Colonic mucosa (tissue), 4 donors: ENCODE data around the gene CFAP61. TPM values are rescaled to one million over a fixed set of nuclear protein-coding genes. Genes with fewer than 3 reads are reported as not detected.
"Not testable (repeated sequence)": the region's sequence is repeated elsewhere in the genome, so short reads cannot be mapped to it uniquely, and the experiment has no call there.

Source experiments
- DNase-seq: peaks from one replicate; pipeline ENCODE4 v3.0.0-alpha.2; 2020
- H3K27ac ChIP-seq: fragments of 200-600 bp; one replicate; pipeline ENCODE4 v1.8.0; 2021
- H3K27me3 ChIP-seq: fragments of 200-600 bp; one replicate; pipeline ENCODE4 v1.8.0; 2021
- H3K36me3 ChIP-seq: fragments of 200-600 bp; one replicate; pipeline ENCODE4 v1.8.0; 2021
- H3K4me1 ChIP-seq: fragments of 200-600 bp; one replicate; pipeline ENCODE4 v1.8.0; 2021; ENCODE audit warnings: mild to moderate bottlenecking
- H3K4me3 ChIP-seq: fragments of 200-600 bp; one replicate; pipeline ENCODE4 v1.8.0; 2021
- H3K9ac ChIP-seq, 2 donors: one replicate each; pipeline ENCODE4 v1.7.0; 2013; ENCODE audit warnings: control low read depth in 2 of 2, low read depth in 2 of 2, low read length in 2 of 2
- H3K9me3 ChIP-seq: fragments of 200-600 bp; one replicate; pipeline ENCODE4 v1.8.0; 2021
- intact Hi-C: fragments of 100-400 bp; cut with DNase I; formaldehyde crosslinking; loops from one replicate; pipeline ENCODE4 v1.14.1; 2022
- total RNA-seq, 2 donors: library from RNA; stranded (reverse); fragmentation: NEBNext Ultra II Directional in 1 of 2; extraction: Animal tissue kit (Norgen Biotek cat#: 25700) in 1 of 2; gene quantifications; one replicate each; pipeline ENCODE4 v1.2.1, GENCODE V29; 2021
- TF ChIP-seq, protein P1 (sequence below): fragments of 200-600 bp; IDR thresholded peaks from one replicate; pipeline ENCODE4 v1.8.0; 2022; ENCODE audit warnings: antibody characterized with exemption, mild to moderate bottlenecking
- donor health status: healthy.
- donor health status: DM: no; HTN: no; CAD: no.
- donor health status: DM: no; HTN: no; CAD: no.

The CFAP61 gene
- total RNA-seq, 2 donors from 2014 or later, result 0.32 TPM; not detected in 1

- Histone ChIP-seq H3K9me3 (no peaks in the 10 kb centered on the region), H3K36me3 (no peaks in the 10 kb centered on the region), H3K4me3 (no peak overlapping the region), H3K27ac (no peak overlapping the region), H3K4me1 (no peaks in the 10 kb centered on the region), H3K9ac (no peak overlapping the region), H3K27me3 (no peaks in the 10 kb centered on the region)
- TF ChIP-seq, protein P1, sequence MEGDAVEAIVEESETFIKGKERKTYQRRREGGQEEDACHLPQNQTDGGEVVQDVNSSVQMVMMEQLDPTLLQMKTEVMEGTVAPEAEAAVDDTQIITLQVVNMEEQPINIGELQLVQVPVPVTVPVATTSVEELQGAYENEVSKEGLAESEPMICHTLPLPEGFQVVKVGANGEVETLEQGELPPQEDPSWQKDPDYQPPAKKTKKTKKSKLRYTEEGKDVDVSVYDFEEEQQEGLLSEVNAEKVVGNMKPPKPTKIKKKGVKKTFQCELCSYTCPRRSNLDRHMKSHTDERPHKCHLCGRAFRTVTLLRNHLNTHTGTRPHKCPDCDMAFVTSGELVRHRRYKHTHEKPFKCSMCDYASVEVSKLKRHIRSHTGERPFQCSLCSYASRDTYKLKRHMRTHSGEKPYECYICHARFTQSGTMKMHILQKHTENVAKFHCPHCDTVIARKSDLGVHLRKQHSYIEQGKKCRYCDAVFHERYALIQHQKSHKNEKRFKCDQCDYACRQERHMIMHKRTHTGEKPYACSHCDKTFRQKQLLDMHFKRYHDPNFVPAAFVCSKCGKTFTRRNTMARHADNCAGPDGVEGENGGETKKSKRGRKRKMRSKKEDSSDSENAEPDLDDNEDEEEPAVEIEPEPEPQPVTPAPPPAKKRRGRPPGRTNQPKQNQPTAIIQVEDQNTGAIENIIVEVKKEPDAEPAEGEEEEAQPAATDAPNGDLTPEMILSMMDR, result no peak
- no peak for DNase-seq
- intact Hi-C loops, result no loop called here
These were observed 189.6 kb downstream of the CFAP61 start for GRCh38 chr20:20241976-20242375.

GRCh38 chr20:20244384-20244783 is 192.1 kb downstream of the CFAP61 start:
- intact Hi-C loops, H3K9me3 ChIP-seq, H3K36me3 ChIP-seq, H3K27me3 ChIP-seq, DNase-seq, H3K27ac ChIP-seq, H3K4me1 ChIP-seq, H3K9ac ChIP-seq, H3K4me3 ChIP-seq: not testable (repeated sequence)

- H3K4me1 ChIP-seq, result no peaks in the 10 kb centered on the region
- H3K9ac ChIP-seq, result no peak overlapping the region
- DNase-seq, result no peak
- H3K27ac ChIP-seq, result no peak overlapping the region
- TF ChIP-seq, protein P1, result no peak
- intact Hi-C loops, result no loop called here
- H3K4me3 ChIP-seq, result no peak overlapping the region
- no peaks in the 10 kb centered on the region for H3K27me3 ChIP-seq
- H3K9me3 ChIP-seq, result no peaks in the 10 kb centered on the region
- H3K36me3 ChIP-seq, result no peaks in the 10 kb centered on the region
These were observed 194.8 kb downstream of the CFAP61 start for GRCh38 chr20:20246996-20247633.

GRCh38 chr20:20248620-20249200 is 196.4 kb downstream of the CFAP61 start:
- intact Hi-C loops, result no loop called here
- Histone ChIP-seq H3K4me1 (no peaks in the 10 kb centered on the region), H3K27me3 (no peaks in the 10 kb centered on the region), H3K9ac (no peak overlapping the region), H3K27ac (no peak overlapping the region), H3K4me3 (no peak overlapping the region), H3K36me3 (no peaks in the 10 kb centered on the region), H3K9me3 (no peaks in the 10 kb centered on the region)
- TF ChIP-seq, protein P1, result no peak
- DNase-seq, result no peak

- intact Hi-C loops, result no loop called here
- TF ChIP-seq, protein P1, result no peak
- no peaks in the 10 kb centered on the region for H3K9me3 ChIP-seq
These were observed 199.0 kb downstream of the CFAP61 start for GRCh38 chr20:20251317-20251716.

GRCh38 chr20:20251836-20252235 is 199.5 kb downstream of the CFAP61 start:
- Histone ChIP-seq H3K4me3 (no peak overlapping the region), H3K4me1 (no peaks in the 10 kb centered on the region), H3K9ac (no peak overlapping the region), H3K27ac (no peak overlapping the region), H3K9me3 (no peaks in the 10 kb centered on the region), H3K36me3 (no peaks in the 10 kb centered on the region), H3K27me3 (no peaks in the 10 kb centered on the region)
- intact Hi-C loops, result no loop called here
- TF ChIP-seq, protein P1, result no peak
- no peak for DNase-seq

More at GRCh38 chr20:20251317-20251716, 199.0 kb downstream of the CFAP61 start:
- DNase-seq, result no peak
- H3K4me3 ChIP-seq, result no peak overlapping the region
- no peaks in the 10 kb centered on the region for H3K36me3 ChIP-seq
- H3K9ac ChIP-seq, result no peak overlapping the region
- H3K4me1 ChIP-seq, result no peaks in the 10 kb centered on the region
- no peak overlapping the region for H3K27ac ChIP-seq
- no peaks in the 10 kb centered on the region for H3K27me3 ChIP-seq
